HUES48 (cell line): ENCODE data around the gene HERC5.
"Not testable (repeated sequence)": the region's sequence is repeated elsewhere in the genome, so short reads cannot be mapped to it uniquely, and the experiment has no call there.

Experiments used
- H3K27ac ChIP-seq: one replicate; pipeline ENCODE4 v1.7.0; 2013; ENCODE audit warnings: low read depth, low read length, inconsistent platforms
- H3K27me3 ChIP-seq: 2 replicates; pipeline ENCODE4 v1.6.1; 2013; ENCODE audit warnings: mild to moderate bottlenecking, low read length; ENCODE audit not compliant: control insufficient read depth, insufficient read depth
- H3K36me3 ChIP-seq: 2 replicates; pipeline ENCODE4 v1.6.1; 2013; ENCODE audit warnings: low read length; ENCODE audit not compliant: control insufficient read depth, insufficient read depth
- H3K4me1 ChIP-seq: 2 replicates; pipeline ENCODE4 v1.6.1; 2013; ENCODE audit warnings: mild to moderate bottlenecking, low read length; ENCODE audit not compliant: control insufficient read depth, insufficient read depth
- H3K4me3 ChIP-seq: 2 replicates; pipeline ENCODE4 v1.5.1; 2013; ENCODE audit warnings: mild to moderate bottlenecking, low read depth, low read length
- H3K9ac ChIP-seq: 2 replicates; pipeline ENCODE4 v1.6.1; 2013; ENCODE audit warnings: mild to moderate bottlenecking, low read depth, low read length, moderate library complexity
- H3K9me3 ChIP-seq: 2 replicates; pipeline ENCODE4 v1.6.1; 2013; ENCODE audit warnings: low read length; ENCODE audit not compliant: control insufficient read depth, insufficient read depth

The HERC5 gene

DNA sequence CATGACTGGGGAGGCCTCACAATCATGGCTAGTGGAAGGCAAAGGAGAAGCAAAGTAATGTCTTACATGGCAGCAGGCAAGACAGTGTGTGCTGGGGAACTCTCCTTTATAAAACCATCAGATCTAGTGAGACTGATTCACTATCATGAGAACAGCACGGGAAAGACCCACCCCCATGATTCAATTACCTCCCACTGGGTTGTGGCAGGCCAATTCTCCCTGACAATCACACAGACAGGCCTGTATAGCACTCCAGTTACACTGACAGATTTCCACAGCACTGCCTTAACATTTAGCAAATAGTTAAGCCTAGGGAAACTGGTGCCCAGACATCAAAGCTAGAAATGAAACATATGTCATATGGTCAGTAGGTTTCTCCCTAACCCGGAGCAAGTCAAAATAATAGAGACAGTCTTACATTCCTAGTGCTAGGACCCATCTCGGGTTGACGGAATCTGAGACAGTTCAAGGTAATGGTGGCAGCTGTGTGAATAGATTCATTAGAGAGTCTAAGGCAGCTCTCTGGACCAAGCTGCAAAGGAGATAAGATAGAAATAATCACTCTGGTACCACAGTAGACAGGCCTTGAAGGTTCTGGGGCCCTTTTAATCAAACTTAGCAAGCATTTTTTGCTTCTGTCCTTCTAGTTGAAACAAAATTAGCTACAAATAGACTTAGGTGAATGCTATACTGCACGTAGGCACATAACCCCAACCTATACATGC, 9.4 kb upstream of the HERC5 start:
- no peaks in the 10 kb centered on the region for H3K27me3 ChIP-seq

GRCh38 chr4:88448211-88448765, 8.6 kb upstream of the HERC5 start:
- not testable (repeated sequence) for H3K27me3 ChIP-seq, H3K9me3 ChIP-seq, H3K36me3 ChIP-seq, H3K9ac ChIP-seq, H3K27ac ChIP-seq, H3K4me3 ChIP-seq
- peaks cover 15% of the 10 kb centered on the region for H3K4me1 ChIP-seq

More for the DNA sequence above, 9.4 kb upstream of the HERC5 start:
- Histone ChIP-seq H3K4me3 (no peak overlapping the region), H3K36me3 (peaks cover 3% of the 10 kb centered on the region; the same call in 1 of the 2 replicates), H3K4me1 (peaks cover 17% of the 10 kb centered on the region), H3K9me3 (peaks cover 5% of the 10 kb centered on the region; the same call in 1 of the 2 replicates), H3K9ac (no peak overlapping the region), H3K27ac (no peak overlapping the region)

- Histone ChIP-seq H3K27ac (no peak overlapping the region), H3K36me3 (no peaks in the 10 kb centered on the region), H3K9ac (no peak overlapping the region), H3K27me3 (no peaks in the 10 kb centered on the region), H3K9me3 (0 out of 2 replicates have a peak, but pooled peaks cover 4% of the 10 kb centered on the region), H3K4me1 (peaks cover 9% of the 10 kb centered on the region), H3K4me3 (no peak overlapping the region)
Observed at GRCh38 chr4:88448889-88449288, 8.0 kb upstream of the HERC5 start.

- Histone ChIP-seq H3K9ac (no peak overlapping the region), H3K4me1 (peaks cover 7% of the 10 kb centered on the region), H3K27ac (no peak overlapping the region), H3K27me3 (no peaks in the 10 kb centered on the region), H3K36me3 (no peaks in the 10 kb centered on the region), H3K4me3 (no peak overlapping the region), H3K9me3 (0 out of 2 replicates have a peak, but pooled peaks cover 4% of the 10 kb centered on the region)
Observed at GRCh38 chr4:88449290-88449689, 7.6 kb upstream of the HERC5 start.

DNA sequence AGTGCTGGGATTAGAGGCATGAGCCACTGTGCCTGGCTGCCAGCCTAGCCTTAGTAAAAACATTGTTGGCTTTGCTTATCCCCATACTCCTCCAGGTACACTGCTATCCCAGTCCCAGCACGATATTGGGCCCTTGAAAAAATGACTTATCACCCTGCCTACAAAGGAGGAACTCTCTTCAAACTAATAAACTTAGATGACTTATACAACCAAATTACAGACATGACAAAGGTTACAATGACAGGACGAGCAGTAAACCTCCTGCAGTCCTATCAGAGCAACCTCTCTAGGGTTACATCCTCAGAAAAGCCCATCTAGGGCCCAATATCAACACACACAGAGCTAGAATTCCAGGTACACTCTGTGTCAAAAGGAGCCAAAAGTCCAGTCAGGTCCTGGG, 5.7 kb upstream of the HERC5 start:
- no peak overlapping the region for H3K9ac ChIP-seq
- H3K4me3 ChIP-seq = no peak overlapping the region
- H3K9me3 ChIP-seq = 0 out of 2 replicates have a peak, but pooled peaks cover 4% of the 10 kb centered on the region
- H3K27ac ChIP-seq = no peak overlapping the region
- no peaks in the 10 kb centered on the region for H3K36me3 ChIP-seq
- H3K27me3 ChIP-seq = no peaks in the 10 kb centered on the region
- peaks cover 7% of the 10 kb centered on the region for H3K4me1 ChIP-seq

GRCh38 chr4:88452912-88453311, 4.0 kb upstream of the HERC5 start:
- Histone ChIP-seq H3K27ac (no peak overlapping the region), H3K27me3 (peaks cover 5% of the 10 kb centered on the region), H3K4me3 (no peak overlapping the region), H3K4me1 (peaks cover 4% of the 10 kb centered on the region; the same call in 1 of the 2 replicates), H3K9me3 (0 out of 2 replicates have a peak, but pooled peaks cover 4% of the 10 kb centered on the region), H3K36me3 (no peaks in the 10 kb centered on the region), H3K9ac (no peak overlapping the region)

DNA sequence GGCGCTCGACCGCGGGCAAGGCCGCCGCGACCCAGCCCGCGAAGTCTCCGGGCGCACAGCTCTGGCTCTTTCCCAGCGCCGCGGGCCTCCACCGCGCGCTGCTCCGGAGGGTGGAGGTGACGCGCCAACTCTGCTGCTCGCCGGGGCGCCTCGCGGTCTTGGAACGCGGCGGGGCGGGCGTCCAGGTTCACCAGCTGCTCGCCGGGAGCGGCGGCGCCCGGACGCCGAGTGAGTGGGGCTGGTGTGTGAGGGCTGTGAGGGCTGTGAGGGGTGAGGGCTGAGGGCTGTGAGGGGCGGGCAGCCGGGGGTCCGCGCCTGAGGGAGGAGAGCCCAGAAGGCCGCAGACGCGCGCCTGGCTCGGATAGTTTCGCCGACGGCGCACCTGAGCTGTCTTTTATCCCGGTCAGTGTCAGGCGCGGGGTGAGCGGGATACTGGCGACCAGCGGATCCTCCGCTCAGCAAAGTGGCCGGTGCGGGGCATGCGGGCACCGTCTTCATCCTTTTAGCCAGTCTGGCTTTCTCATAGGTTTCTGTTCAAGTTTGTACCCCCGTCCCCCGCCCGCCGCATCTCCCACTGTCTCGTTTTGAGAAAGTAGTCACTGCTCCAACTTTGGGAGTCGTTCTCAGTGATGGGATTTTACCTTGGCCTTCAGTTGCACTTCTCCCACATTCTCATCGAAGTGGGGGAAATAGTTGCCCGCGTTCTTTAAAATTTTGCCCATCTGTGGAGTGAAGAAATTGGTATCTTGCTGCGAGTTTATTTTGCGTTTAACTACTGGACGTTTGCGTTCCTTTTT, 586 bp downstream of the HERC5 start:
- peaks cover 3% of the 10 kb centered on the region; the same call in 1 of the 2 replicates for H3K36me3 ChIP-seq
- 0 out of 2 replicates have a peak, but pooled peaks cover 4% of the 10 kb centered on the region for H3K9me3 ChIP-seq
- H3K4me1 ChIP-seq = peaks cover 8% of the 10 kb centered on the region
- no peak overlapping the region for H3K9ac ChIP-seq
- peak overlapping the region; percentile 31 for H3K27ac ChIP-seq
- peaks cover 18% of the 10 kb centered on the region for H3K27me3 ChIP-seq
- peak overlapping the region; percentile 59 for H3K4me3 ChIP-seq

GRCh38 chr4:88458104-88458740, 1.3 kb downstream of the HERC5 start:
- Histone ChIP-seq H3K4me3 (peak overlapping the region; percentile 59), H3K9me3 (no peaks in the 10 kb centered on the region), H3K36me3 (peaks cover 9% of the 10 kb centered on the region), H3K9ac (no peak overlapping the region), H3K4me1 (peaks cover 8% of the 10 kb centered on the region), H3K27ac (no peak overlapping the region), H3K27me3 (peaks cover 18% of the 10 kb centered on the region)

GRCh38 chr4:88465653-88466192, 8.8 kb downstream of the HERC5 start:
- Histone ChIP-seq H3K9me3 (no peaks in the 10 kb centered on the region), H3K9ac (no peak overlapping the region), H3K27ac (no peak overlapping the region), H3K27me3 (no peaks in the 10 kb centered on the region), H3K4me1 (peaks cover 7% of the 10 kb centered on the region; the same call in 1 of the 2 replicates), H3K36me3 (peaks cover 50% of the 10 kb centered on the region), H3K4me3 (no peak overlapping the region)

DNA sequence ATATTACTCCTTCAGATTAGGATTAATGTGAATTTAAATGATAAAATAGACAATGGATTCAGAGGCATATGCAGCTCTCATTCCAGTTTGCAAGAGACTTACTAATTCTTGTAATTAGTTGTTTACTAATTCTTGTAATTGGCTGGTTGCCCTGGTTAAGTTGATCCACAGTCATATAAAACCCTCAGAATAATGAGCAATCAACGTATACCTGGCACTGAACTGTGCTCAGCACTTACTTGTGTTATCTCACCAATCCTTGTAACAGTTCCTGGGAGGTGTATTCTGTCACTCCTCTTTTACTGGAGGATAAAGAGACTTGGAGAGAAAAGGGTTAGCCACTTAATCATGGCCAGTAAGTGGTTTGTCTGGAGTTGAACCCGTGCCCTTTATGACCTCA, 10.5 kb downstream of the HERC5 start:
- no peaks in the 10 kb centered on the region for H3K9me3 ChIP-seq
- peaks cover 46% of the 10 kb centered on the region for H3K36me3 ChIP-seq
- H3K27me3 ChIP-seq = no peaks in the 10 kb centered on the region
- H3K9ac ChIP-seq = no peak overlapping the region
- H3K4me3 ChIP-seq = no peak overlapping the region
- no peak overlapping the region for H3K27ac ChIP-seq
- peaks cover 7% of the 10 kb centered on the region; the same call in 1 of the 2 replicates for H3K4me1 ChIP-seq
